Measurements from ENCODE around the gene PRCD. TPM values are rescaled to one million over a fixed set of nuclear protein-coding genes. Genes with fewer than 3 reads are reported as not detected.
"Not testable (repeated sequence)": the region's sequence is repeated elsewhere in the genome, so short reads cannot be mapped to it uniquely, and the experiment has no call there.

PRCD gene
- total RNA-seq, 1 donor from 2014 or later, result not detected

DNA sequence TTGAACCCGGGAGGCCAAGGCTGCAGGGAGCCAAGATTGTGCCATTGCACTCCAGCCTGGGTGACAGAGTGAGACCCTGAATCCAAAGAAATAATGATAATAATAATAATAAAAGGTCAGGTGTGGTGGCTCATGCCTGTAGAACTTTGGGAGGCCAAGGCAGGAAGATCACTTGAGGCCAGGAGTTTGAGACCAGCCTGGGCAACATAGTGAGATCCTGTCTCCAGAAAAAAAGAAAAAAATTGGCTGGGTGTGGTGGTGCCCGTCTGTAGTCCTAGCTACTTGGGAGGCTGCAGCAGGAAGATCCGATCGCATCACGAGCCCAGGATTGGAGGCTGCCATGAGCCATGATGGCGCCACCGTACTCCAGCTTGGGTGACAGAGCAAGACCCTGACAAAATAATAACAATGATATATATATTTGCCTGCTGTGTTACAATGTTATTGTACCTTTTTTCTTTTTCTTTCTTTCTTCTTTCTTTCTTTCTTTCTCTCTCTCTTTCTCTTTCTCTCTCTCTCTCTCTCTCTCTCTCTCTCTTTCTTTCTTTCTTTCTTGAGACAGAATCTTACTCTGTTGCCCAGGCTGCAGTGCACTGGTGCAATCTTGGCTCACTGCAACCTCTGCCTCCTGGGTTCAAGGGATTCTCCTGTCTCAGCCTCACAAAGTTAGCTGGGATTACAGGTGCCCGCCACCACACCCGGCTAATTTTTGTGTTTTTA, 6.0 kb upstream of the PRCD start:
- H3K9me3 Mint-ChIP-seq; DNase-seq (ENCODE audit: low spot score); H3K4me3 Mint-ChIP-seq; intact Hi-C loops (cut with micrococcal nuclease); H3K4me1 Mint-ChIP-seq (ENCODE audit: low read depth); H3K36me3 Mint-ChIP-seq (ENCODE audit: low read depth); H3K27ac Mint-ChIP-seq: not testable (repeated sequence)
- H3K27me3 Mint-ChIP-seq (ENCODE audit: insufficient read depth), result peaks cover 33% of the 10 kb centered on the region

DNA sequence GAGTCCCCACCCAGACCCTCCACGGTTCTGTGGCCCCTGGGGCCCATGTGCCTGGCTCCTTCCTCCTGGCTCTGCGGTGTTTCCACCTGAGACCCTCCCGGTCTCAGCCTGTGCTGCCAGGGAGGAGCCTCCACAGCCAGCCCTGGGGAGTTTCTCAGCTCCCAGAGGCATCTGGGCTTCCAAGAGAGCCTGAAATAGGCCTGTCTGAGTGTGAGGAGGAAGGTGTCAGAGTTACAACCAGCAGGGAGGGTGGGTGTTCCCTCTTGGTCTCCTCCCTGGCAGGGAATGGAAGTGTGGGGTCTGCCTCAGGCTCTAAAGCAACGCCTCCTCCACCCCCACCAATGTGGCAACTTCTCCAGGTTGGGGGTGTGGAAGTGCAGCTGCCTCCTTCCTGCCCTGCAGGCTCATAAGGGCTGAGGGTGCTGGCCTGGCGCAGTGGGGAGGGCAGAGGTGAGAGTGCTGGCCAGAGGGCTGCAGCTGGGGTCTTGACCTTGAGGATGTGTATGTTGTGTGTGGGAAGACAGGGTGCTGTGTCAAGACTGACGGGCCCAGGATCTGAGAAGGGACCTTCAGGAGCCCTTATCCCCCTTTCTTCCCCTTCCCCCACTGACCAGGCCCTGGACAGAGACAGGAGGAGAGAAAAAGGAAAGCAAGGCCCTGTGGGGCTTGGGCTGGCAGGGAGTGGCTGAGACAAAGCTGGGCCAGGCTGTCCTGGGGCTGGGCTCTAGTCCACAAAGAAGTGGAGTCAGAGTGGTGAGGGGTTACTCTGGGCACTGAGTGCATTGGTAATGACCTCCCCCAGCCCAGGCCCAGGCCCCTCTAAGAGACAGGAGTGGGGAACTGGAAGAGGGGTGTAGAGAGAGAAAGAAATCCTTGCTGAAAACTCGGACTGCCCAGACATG, 4.8 kb upstream of the PRCD start:
- peaks cover 3% of the 10 kb centered on the region for H3K36me3 Mint-ChIP-seq (ENCODE audit: low read depth)

DNA sequence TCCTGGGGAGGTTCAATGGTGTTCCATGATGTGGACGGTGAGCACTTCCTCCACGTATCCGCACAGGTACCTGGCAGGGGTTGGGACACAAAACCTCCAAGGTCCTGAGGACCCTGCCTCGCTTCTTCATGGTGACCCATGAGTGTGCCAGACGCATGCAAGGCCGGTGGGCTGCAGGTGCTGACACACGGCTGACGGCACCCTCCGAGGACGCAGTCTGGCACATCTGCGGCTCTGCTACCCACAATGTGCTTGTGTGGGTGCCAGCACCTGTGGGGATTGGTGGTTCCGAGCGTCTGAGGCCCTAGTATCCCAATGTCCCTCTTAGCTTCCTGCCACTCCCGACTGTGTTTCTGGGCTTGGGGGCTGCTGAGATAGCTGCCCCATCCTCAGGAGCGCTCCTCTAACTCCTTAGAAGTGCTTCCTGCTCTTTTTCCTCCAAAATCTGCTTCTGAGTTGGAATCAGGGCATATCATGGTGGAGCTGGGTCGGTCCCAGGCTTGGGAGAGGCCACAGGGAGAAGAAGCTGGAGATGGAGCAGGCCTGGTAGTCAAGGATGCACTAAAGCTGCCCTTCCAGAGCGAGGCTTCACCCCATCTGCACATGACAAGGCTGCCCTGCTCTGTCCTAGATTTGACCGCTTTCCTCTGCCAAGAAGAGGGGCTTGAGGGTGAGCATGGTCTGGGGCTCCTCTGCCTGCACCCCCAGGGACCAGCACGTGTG, 3.9 kb upstream of the PRCD start:
- no peak overlapping the region for H3K4me3 Mint-ChIP-seq
- H3K9me3 Mint-ChIP-seq, result no peaks in the 10 kb centered on the region
- DNase-seq (ENCODE audit: low spot score), result no peak
- intact Hi-C loops (cut with micrococcal nuclease), result no loop called here
- no peaks in the 10 kb centered on the region for H3K4me1 Mint-ChIP-seq (ENCODE audit: low read depth)
- H3K27ac Mint-ChIP-seq, result no peak overlapping the region
- H3K36me3 Mint-ChIP-seq (ENCODE audit: low read depth), result peaks cover 3% of the 10 kb centered on the region
- H3K27me3 Mint-ChIP-seq (ENCODE audit: insufficient read depth), result peaks cover 43% of the 10 kb centered on the region

More for the DNA sequence above, 4.8 kb upstream of the PRCD start:
- H3K27ac Mint-ChIP-seq, result no peak overlapping the region
- peaks cover 43% of the 10 kb centered on the region for H3K27me3 Mint-ChIP-seq (ENCODE audit: insufficient read depth)
- DNase-seq (ENCODE audit: low spot score), result no peak
- no peaks in the 10 kb centered on the region for H3K9me3 Mint-ChIP-seq
- no peak overlapping the region for H3K4me3 Mint-ChIP-seq
- intact Hi-C loops (cut with micrococcal nuclease), result no loop called here
- H3K4me1 Mint-ChIP-seq (ENCODE audit: low read depth), result no peaks in the 10 kb centered on the region

DNA sequence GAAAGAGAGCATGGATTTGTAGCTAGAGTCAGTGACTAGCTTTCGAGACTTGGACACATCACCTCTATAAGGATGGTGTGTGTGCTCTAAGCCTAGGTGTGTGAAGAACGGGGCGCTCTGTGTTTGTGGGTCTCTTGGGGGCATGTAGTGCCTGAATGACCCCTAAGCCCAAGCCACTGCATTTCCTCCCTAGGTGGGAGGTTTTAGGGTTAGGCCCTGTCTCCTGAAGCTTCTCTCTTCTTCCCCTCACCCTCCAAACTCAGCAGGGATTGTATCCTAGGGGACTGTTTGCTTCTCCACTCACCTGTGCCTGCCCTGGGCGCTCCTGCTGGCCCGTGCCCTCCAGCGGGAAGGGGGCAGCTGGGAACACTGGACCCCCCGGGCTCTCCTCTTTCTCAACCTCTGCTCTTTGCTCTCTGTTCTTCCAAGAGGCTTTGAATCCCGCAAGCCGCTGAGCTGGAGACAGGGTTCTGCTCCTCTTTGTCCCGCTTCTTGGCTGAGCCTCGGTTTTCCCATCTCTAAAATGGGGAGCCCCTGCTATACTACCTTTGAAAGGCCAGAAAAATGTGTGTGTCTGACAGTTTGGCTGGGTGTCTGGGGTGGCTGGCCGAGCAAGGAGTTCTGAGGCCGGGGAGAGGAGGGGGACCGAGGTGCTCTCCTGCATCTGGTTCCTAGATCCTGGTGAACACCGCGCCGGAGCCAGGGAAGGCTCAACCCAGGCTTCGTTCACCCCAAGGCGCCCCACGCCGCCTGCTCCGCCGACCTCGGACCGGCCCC, 3.1 kb upstream of the PRCD start:
- no peak overlapping the region for H3K4me3 Mint-ChIP-seq
- no peak for DNase-seq (ENCODE audit: low spot score)
- H3K27ac Mint-ChIP-seq, result no peak overlapping the region
- H3K4me1 Mint-ChIP-seq (ENCODE audit: low read depth), result no peaks in the 10 kb centered on the region
- peaks cover 43% of the 10 kb centered on the region for H3K27me3 Mint-ChIP-seq (ENCODE audit: insufficient read depth)
- no peaks in the 10 kb centered on the region for H3K9me3 Mint-ChIP-seq
- intact Hi-C loops (cut with micrococcal nuclease), result no loop called here
- H3K36me3 Mint-ChIP-seq (ENCODE audit: low read depth), result peaks cover 3% of the 10 kb centered on the region

DNA sequence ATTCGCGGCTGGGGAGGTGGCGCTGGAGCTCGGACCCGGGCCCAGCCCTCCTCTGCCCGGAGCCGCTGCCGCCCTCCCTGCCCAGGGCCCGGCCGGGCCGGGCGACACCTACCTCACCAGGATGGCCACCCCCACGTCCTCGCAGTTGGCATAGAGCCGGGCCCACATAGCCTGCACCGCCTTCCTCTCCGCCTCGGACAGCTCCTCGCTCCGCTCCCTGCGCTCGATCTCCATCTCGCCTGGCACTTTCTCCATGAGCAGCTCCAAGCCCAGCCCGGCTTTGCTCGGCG, 2.6 kb upstream of the PRCD start:
- DNase-seq (ENCODE audit: low spot score), result no peak
- H3K36me3 Mint-ChIP-seq (ENCODE audit: low read depth), result peaks cover 3% of the 10 kb centered on the region
- no peaks in the 10 kb centered on the region for H3K9me3 Mint-ChIP-seq
- no peaks in the 10 kb centered on the region for H3K4me1 Mint-ChIP-seq (ENCODE audit: low read depth)
- H3K27me3 Mint-ChIP-seq (ENCODE audit: insufficient read depth), result peaks cover 43% of the 10 kb centered on the region
- intact Hi-C loops (cut with micrococcal nuclease), result no loop called here
- H3K4me3 Mint-ChIP-seq, result no peak overlapping the region
- H3K27ac Mint-ChIP-seq, result no peak overlapping the region

DNA sequence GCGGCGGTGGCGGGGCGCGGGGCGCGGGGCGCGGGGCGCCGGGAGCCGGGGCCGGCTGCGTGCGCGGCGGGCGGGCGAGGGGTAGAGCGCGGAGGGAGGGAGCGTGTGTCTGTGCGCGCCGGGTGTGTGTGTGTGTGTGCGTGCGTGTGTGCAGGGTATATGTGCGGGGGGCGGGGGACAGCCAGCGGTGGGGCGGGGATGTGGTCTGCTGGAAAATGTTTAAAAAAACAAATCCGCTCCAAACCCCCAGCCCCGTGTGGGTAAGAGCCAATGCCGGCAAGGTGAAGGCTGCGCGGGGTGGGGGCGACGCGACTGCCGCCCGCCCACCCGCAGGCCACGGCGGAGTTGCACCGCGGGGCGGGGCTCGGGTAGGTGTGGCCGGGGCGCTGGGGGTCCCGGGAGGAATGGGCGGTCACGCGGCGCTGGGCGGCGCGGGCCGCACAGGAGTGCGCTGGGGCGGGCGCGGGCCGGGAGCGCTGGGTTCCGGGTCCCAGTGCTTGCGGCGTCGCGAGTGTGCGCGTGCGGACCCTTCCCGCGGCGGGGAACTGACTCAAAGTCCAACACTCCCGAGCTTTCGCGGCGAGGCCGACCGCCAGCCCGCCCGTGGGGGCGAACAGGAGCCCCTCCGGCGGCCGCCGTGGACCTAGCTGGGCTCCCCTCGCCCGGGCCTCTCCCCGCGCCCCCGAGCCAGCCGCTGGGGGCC, 2.1 kb upstream of the PRCD start, which contains the start of gene CYGB:
Gene CYGB (minus strand): TSS at position 132 of the 703 bp plus-strand sequence. CDS start 167 bp downstream, outside the sequence.
- no peak for DNase-seq (ENCODE audit: low spot score)
- no peak within 1 kb of the TSS for H3K27ac Mint-ChIP-seq

DNA sequence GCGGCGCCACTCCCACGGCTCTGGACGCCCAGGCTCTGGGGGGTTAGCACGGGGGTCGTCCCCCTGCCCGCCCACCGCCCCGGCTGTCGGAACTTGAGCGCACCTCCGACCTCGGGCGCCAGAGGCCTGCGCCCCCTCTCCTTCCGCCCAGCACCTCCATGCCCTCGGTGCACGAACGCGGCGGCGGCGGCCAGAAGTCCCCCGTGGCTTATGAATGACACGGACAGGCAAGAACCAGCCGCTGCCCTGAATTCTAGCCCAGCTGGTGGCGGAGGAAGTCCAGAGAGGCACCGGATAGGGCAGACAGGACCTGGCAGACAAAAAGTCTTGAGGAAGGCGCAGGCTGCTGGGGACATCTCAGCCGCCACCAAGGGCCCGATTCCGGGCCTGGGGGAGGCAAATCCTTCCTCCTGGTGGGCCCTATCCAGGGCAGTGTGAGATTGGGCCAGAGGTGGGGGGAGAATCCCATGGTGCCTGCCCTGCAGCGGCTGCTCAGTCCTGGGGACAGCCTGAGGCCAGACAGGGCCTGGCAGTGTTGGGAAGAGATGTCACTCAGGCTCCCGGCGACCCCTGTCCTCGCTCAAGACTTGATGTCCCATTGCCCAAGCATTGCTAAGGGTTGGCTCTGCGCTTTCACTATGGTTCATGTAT, 1.4 kb upstream of the PRCD start:
- H3K27ac Mint-ChIP-seq, result peak overlapping the region; percentile 40
- peaks cover 45% of the 10 kb centered on the region for H3K27me3 Mint-ChIP-seq (ENCODE audit: insufficient read depth)
- no peak overlapping the region for H3K4me3 Mint-ChIP-seq
- DNase-seq (ENCODE audit: low spot score), result no peak
- no peaks in the 10 kb centered on the region for H3K9me3 Mint-ChIP-seq
- peaks cover 3% of the 10 kb centered on the region for H3K36me3 Mint-ChIP-seq (ENCODE audit: low read depth)
- intact Hi-C loops (cut with micrococcal nuclease), result no loop called here
- no peaks in the 10 kb centered on the region for H3K4me1 Mint-ChIP-seq (ENCODE audit: low read depth)

More for the DNA sequence above, 2.1 kb upstream of the PRCD start, which contains the start of gene CYGB:
- Mint-ChIP-seq H3K27me3 (ENCODE audit: insufficient read depth) (peaks cover 43% of the 10 kb centered on the region), H3K4me1 (ENCODE audit: low read depth) (no peaks in the 10 kb centered on the region), H3K4me3 (no peak within 1 kb of the TSS), H3K9me3 (no peaks in the 10 kb centered on the region), H3K36me3 (ENCODE audit: low read depth) (peaks cover 3% of the 10 kb centered on the region)
- intact Hi-C loops (cut with micrococcal nuclease), result no loop called here

DNA sequence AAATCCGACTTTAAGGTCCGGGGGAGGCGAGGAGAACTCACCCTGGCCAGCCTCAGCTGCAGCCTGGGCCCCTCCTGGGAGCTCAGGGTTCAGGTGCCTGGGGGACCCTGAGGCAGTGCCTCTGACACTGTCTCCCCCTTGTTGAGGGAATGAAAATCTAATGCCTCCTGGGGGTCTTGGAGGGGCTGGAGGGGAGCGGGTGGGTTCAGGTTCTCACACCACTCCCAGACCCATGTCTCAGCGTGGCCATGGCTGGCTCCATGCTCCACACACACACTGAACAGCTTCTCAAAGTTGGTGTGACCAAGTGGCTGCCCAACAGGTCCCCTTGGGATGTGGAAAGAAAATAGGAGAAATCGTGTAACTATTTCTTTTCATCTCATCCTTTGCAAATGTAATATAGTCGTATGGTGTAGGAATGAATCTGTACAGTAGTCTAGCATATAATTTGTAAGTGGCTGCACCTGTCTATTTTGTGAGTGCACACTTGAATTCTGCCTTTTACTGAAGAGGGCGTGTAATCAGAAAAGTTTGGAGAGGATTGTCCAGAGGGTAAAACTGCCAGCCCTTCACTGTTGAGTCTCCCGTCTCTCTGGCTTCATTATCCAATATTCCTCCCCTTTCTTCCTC, 788 bp upstream of the PRCD start:
- H3K4me3 Mint-ChIP-seq, result no peak overlapping the region
- peaks cover 47% of the 10 kb centered on the region for H3K27me3 Mint-ChIP-seq (ENCODE audit: insufficient read depth)
- DNase-seq (ENCODE audit: low spot score), result no peak

DNA sequence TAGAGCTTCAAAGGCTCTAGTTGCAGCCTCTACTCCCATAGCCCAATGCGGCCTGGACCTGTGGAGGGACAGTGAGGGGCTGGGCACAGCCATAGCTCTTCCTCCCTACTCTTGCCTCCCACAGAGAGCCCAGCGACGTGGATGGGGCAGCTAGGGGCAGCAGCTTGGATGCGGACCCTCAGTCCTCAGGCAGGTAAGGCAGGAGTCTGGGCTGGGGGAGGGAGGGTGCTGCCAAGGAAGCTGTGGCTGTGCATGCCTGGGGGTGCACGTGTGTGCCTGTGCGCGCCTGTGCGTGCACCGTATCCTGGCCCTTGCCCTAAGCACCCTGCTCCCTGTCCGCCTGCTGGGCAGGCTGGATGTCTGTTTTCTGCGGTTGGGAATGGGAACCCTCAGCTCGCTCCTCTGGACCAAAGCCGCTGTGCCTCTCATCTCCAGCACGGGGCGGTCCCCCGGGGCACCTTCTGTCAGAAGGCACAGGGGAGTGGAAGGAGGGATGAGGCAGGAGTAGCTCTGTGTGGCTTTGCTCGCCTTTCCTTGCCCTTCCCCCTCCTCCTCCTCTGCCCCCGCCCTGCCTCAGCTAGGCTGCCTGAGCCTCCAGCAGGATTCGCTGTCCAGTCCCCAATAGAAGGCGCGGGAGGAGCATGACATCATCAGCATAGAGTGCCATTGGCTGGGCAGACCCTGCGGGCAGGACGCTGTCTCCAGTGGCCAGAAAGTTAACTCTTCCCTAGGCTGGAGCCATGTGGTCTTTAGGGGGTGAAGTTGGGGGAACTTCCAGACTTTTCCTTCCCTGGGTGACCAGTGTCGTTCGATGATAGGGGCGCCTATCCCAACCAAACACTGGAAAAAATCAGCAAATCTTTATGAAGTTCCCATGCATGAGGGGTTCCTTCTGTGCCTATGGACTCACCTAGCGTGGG, 797 bp downstream of the PRCD start:
- H3K27ac Mint-ChIP-seq, result no peak overlapping the region
- no peaks in the 10 kb centered on the region for H3K4me1 Mint-ChIP-seq (ENCODE audit: low read depth)
- peaks cover 40% of the 10 kb centered on the region for H3K27me3 Mint-ChIP-seq (ENCODE audit: insufficient read depth)
- peak; percentile 29 for DNase-seq (ENCODE audit: low spot score)
- intact Hi-C loops (cut with micrococcal nuclease), result no loop called here
- H3K36me3 Mint-ChIP-seq (ENCODE audit: low read depth), result peaks cover 3% of the 10 kb centered on the region
- H3K9me3 Mint-ChIP-seq, result no peaks in the 10 kb centered on the region
- H3K4me3 Mint-ChIP-seq, result no peak overlapping the region

More for the DNA sequence above, 788 bp upstream of the PRCD start:
- peak overlapping the region; percentile 40 for H3K27ac Mint-ChIP-seq
- H3K36me3 Mint-ChIP-seq (ENCODE audit: low read depth), result peaks cover 3% of the 10 kb centered on the region
- H3K9me3 Mint-ChIP-seq, result no peaks in the 10 kb centered on the region
- intact Hi-C loops (cut with micrococcal nuclease), result no loop called here
- H3K4me1 Mint-ChIP-seq (ENCODE audit: low read depth), result no peaks in the 10 kb centered on the region

DNA sequence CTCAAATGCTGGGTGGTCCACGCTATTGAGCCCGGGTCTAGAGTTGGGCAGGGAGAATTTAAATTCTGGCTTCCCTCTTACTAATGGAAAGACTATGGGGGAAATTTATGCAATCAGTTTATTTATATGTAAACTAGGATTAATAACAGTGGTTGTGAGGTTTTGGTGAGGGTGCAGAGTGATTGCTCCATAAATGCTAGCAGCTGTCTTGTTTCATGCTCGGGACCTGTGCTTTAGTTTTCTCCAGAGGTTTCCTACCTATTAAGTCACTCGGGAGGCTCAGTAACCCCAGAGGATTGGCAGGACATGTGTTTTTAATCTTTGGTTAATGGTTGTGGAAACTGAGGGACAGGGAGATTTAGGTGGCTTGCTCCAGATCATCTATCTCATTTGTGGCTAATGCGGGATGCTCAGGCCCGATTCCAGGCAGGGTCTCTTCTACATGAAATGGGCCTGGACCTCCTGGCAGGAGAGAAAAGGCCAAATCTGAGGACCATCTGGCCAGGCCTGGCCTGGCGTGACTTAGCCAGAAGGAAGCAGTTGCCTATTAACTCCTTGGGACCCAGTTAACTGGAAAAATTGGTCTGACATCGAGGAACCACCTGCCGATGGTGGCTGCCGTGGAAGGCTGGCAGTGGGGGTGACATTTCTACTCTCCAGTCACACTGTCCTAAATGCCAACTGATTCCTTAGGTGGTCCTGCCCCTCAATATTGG, 2.1 kb downstream of the PRCD start:
- DNase-seq (ENCODE audit: low spot score), result no peak
- no peak overlapping the region for H3K27ac Mint-ChIP-seq
- intact Hi-C loops (cut with micrococcal nuclease), result no loop called here
- H3K9me3 Mint-ChIP-seq, result no peaks in the 10 kb centered on the region
- H3K4me1 Mint-ChIP-seq (ENCODE audit: low read depth), result no peaks in the 10 kb centered on the region
- H3K27me3 Mint-ChIP-seq (ENCODE audit: insufficient read depth), result peaks cover 28% of the 10 kb centered on the region
- H3K36me3 Mint-ChIP-seq (ENCODE audit: low read depth), result peaks cover 3% of the 10 kb centered on the region
- no peak overlapping the region for H3K4me3 Mint-ChIP-seq

All from activated T-helper 1 cell treated with anti-CD3 and anti-CD28 coated beads, Interleukin-12 subunit alpha, Interleukin-12 subunit beta, Interleukin-2, Interleukin-4 antibody, amounts not matched to agents 30 ng/mL and 10 ng/mL and 1 ng/mL, durations not matched to agents 14 hours and 24 hours and 36 hours (primary cell).